PFSK-1 (cell line): ENCODE measurements around the gene MAD2L1BP.

Experiments used
- REST ChIP-seq, 2 experiments: IDR thresholded peaks; 2 replicates each; pipeline versions ENCODE4 v1.6.1 to v1.8.0; 2011 to 2012; ENCODE audit warnings: low read depth in 2 of 2, low read length in 2 of 2, control low read depth in 1 of 2, inconsistent platforms in 1 of 2, mild to moderate bottlenecking in 1 of 2, moderate library complexity in 1 of 2; ENCODE audit not compliant: insufficient read depth in 1 of 2
- TAF1 ChIP-seq: IDR thresholded peaks from 2 replicates; pipeline ENCODE4 v1.6.1; 2012; ENCODE audit warnings: low read length, control low read depth, borderline replicate concordance; ENCODE audit not compliant: insufficient read depth

DNA sequence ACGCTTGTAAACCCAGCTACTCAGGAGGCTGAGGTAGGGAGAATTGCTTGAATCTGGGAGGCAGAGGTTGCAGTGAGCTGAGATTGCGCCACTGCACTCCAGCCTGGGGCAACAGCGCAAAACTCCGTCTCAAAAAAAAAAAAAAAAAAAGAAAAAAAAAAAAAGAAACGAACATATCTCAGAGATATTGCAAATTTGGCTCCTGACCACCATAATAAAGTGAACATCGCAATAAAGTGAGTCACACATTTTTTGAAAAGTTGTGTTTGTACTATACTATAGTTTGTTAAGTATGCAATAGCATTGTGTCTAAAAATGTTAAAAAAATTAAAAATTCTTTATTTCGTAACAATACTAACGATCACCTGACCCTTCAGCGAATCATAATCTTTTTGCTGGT lies 22.5 kb downstream of the MAD2L1BP start:
- TF ChIP-seq TAF1 (no peak), REST (IDR thresholded peaks at IDR 0.05; ENCODE audit: insufficient read depth in 1 of 2, low read depth in 2 of 2, low read length in 2 of 2) (no peak)
